Bronchial epithelial cell (primary cell): ENCODE results near the gene ARHGAP4. TPM values are rescaled to one million over a fixed set of nuclear protein-coding genes. Genes with fewer than 3 reads are reported as not detected.

Source experiments
- DNase-seq: peaks from one replicate; pipeline ENCODE4 v3.0.0-alpha.2; 2010; ENCODE audit warnings: low read depth
- FAIRE-seq: peaks from 2 replicates; lab custom pipeline; 2011; peaks lifted over from hg19 to GRCh38; lab: Jason Lieb, UNC
- H3K27me3 ChIP-seq: 2 replicates; pipeline ENCODE4 v1.5.1; 2011; ENCODE audit warnings: low read length; ENCODE audit not compliant: control insufficient read depth, insufficient read depth
- H3K36me3 ChIP-seq: 2 replicates; pipeline ENCODE4 v1.5.1; 2011; ENCODE audit warnings: low read length; ENCODE audit not compliant: control insufficient read depth, insufficient read depth
- H3K4me3 ChIP-seq: 2 replicates; pipeline ENCODE4 v1.5.1; 2011; ENCODE audit warnings: mild to moderate bottlenecking, low read depth, low read length, control low read depth
- total RNA-seq: library from RNA; depleted of rRNA; stranded (reverse); fragments of >200 nt; gene quantifications from 2 replicates; pipeline ENCODE4 v1.2.1, GENCODE V29; 2014
- TF ChIP-seq, protein P1 (sequence below): IDR thresholded peaks from 2 replicates; pipeline ENCODE4 v1.5.1; 2011; ENCODE audit warnings: mild to moderate bottlenecking, moderate library complexity, low read length, control low read depth, inconsistent platforms; ENCODE audit not compliant: insufficient read depth, severe bottlenecking

Gene ARHGAP4
- total RNA-seq, 1 donor from 2014 or later: 0.79 TPM

DNA sequence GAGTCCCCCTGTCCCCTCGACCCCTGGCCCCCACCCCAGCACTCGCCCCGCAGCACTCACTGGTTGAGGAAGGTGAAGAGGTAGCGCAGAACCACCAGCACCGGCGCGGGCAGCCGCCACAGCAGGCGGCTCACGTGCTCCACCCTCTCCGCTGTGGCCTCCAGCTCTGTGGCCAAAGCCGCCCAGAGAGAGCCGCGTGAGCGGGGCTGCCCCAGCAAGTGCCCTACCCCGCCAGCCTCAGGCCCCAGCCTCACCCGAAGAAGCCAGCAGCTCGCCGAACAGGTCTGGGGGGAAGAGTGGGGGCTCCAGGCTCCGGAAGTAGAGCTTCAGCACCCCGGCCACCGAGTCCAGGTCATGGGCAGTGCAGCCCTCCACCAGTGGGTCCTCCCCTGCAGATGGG, 15.6 kb downstream of the ARHGAP4 start:
- FAIRE-seq: no peak
- TF ChIP-seq, protein P1, sequence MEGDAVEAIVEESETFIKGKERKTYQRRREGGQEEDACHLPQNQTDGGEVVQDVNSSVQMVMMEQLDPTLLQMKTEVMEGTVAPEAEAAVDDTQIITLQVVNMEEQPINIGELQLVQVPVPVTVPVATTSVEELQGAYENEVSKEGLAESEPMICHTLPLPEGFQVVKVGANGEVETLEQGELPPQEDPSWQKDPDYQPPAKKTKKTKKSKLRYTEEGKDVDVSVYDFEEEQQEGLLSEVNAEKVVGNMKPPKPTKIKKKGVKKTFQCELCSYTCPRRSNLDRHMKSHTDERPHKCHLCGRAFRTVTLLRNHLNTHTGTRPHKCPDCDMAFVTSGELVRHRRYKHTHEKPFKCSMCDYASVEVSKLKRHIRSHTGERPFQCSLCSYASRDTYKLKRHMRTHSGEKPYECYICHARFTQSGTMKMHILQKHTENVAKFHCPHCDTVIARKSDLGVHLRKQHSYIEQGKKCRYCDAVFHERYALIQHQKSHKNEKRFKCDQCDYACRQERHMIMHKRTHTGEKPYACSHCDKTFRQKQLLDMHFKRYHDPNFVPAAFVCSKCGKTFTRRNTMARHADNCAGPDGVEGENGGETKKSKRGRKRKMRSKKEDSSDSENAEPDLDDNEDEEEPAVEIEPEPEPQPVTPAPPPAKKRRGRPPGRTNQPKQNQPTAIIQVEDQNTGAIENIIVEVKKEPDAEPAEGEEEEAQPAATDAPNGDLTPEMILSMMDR: no peak
- Histone ChIP-seq H3K4me3 (no peak overlapping the region), H3K27me3 (no peaks in the 10 kb centered on the region), H3K36me3 (no peaks in the 10 kb centered on the region)
- DNase-seq: no peak

DNA sequence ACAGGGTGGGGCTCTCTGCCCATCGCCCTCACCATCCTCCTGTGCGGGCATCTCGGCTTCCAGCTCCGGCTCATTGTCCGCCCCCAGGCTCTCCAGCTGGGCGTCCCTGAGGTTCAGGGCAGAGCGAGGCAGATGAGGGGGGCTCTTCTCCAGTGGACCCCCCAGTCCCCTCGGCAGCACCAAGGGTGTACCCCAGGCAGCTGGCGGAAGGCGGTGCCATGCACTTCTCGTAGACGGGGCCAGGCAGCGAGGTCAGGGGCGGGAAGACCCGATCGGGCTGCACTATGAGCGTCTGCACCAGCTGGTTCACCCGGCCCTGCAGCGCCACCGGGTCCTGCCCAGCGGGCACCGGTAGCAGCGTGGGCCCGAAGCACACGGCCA, 16.1 kb downstream of the ARHGAP4 start:
- DNase-seq: no peak
- TF ChIP-seq, protein P1: no peak
- FAIRE-seq: no peak
- H3K27me3 ChIP-seq: no peaks in the 10 kb centered on the region
- no peak overlapping the region for H3K4me3 ChIP-seq
- H3K36me3 ChIP-seq: no peaks in the 10 kb centered on the region

DNA sequence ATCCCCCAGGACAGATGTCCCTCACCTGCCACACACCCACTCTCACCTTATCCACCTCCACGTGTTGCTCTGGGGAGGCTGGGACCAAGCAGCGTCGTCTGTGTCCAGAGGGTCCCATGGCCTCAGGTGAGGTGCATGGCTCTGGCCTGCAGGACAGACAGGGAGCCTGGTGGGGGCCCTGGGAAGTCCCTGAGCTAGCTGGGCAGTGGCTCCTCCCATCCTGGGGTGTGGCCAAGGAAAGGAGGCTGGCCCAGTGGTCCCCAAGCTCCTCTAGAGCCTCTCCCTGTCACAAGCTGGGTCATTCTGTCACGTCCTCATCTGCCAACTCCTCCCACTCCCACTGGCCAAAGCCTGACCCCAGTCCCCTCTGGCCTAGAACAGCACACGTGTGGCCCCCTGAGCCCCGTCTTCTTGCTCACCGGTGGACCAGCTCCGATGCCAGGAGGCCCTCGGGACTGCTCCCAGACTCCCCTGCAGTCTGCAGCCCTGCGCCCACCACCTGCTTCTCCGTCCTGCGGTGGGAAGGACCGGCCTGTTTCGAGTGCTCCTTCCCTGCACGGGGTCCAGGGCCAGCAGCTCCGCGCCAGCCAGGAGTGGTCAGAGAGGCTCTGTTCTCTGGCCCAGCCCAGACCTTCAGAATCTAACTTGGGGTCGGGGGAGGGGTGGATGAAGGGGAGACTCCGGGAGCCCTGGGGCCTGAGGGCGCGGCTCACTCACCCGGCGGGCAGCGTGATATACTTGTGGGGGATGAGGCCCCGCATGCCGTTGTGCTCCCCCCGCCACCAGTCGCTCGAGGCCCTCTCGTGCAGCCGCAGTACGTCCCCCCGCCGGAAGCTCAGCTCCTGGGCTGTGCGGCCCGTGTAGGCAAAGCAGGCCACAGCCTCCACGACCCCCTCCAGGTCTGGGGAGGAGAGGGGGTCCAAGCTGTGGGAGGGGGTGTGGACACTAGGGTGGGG, 16.8 kb downstream of the ARHGAP4 start:
- FAIRE-seq: no peak
- H3K36me3 ChIP-seq: no peaks in the 10 kb centered on the region
- no peaks in the 10 kb centered on the region for H3K27me3 ChIP-seq
- no peak overlapping the region for H3K4me3 ChIP-seq
- TF ChIP-seq, protein P1: no peak
- no peak for DNase-seq

- no peak overlapping the region for H3K4me3 ChIP-seq
- DNase-seq (no peak), FAIRE-seq (no peak)
- no peaks in the 10 kb centered on the region for H3K36me3 ChIP-seq
- H3K27me3 ChIP-seq: no peaks in the 10 kb centered on the region
- TF ChIP-seq, protein P1: no peak
These were observed 17.7 kb downstream of the ARHGAP4 start for GRCh38 chrX:153908219-153908860.

GRCh38 chrX:153907456-153907855, 18.6 kb downstream of the ARHGAP4 start:
- DNase-seq (no peak), FAIRE-seq (no peak)
- Histone ChIP-seq H3K27me3 (no peaks in the 10 kb centered on the region), H3K36me3 (no peaks in the 10 kb centered on the region), H3K4me3 (no peak overlapping the region)
- TF ChIP-seq, protein P1: no peak
